Lung (tissue), 12 donors: ENCODE measurements around the gene CA12. TPM values are rescaled to one million over a fixed set of nuclear protein-coding genes. Genes with fewer than 3 reads are reported as not detected.

Experiments
- ATAC-seq: fragments of 200-7000 bp; cut with Tn5 transposase; one replicate; pipeline ENCODE4 v1.9.1; 2020; ENCODE audit warnings: moderate number of reproducible peaks; ENCODE audit not compliant: insufficient read depth, low FRiP score
- DNase-seq, 3 donors: peaks; one replicate each; pipeline ENCODE4 v3.0.0-alpha.2; 2013 to 2017
- H3K27ac ChIP-seq, 2 donors: one replicate each; pipeline ENCODE4 v1.5.1; 2013; ENCODE audit warnings: mild to moderate bottlenecking in 2 of 2, moderate library complexity in 2 of 2, control low read depth in 1 of 2, inconsistent platforms in 1 of 2, low read depth in 1 of 2, low read length in 1 of 2
- H3K27me3 ChIP-seq, 3 donors: one replicate each; pipeline ENCODE4 v1.5.1; 2013; ENCODE audit warnings: low read length in 2 of 3; ENCODE audit not compliant: control insufficient read depth in 3 of 3, insufficient read depth in 3 of 3
- H3K36me3 ChIP-seq, 4 donors: one replicate each; pipeline ENCODE4 v1.5.1; 2013; ENCODE audit warnings: low read length in 4 of 4, mild to moderate bottlenecking in 1 of 4, moderate library complexity in 1 of 4; ENCODE audit not compliant: control insufficient read depth in 4 of 4, insufficient read depth in 4 of 4
- H3K4me1 ChIP-seq, 5 donors: one replicate each; pipeline ENCODE4 v1.5.1; 2013; ENCODE audit warnings: low read length in 5 of 5, mild to moderate bottlenecking in 2 of 5, moderate library complexity in 1 of 5; ENCODE audit not compliant: control insufficient read depth in 5 of 5, insufficient read depth in 5 of 5
- H3K4me3 ChIP-seq: one replicate; pipeline ENCODE4 v1.5.1; 2013; ENCODE audit warnings: mild to moderate bottlenecking, control low read depth, moderate library complexity
- H3K9ac ChIP-seq, 2 donors: one replicate each; pipeline ENCODE4 v1.5.1; 2013; ENCODE audit warnings: low read length in 2 of 2, control low read depth in 1 of 2; ENCODE audit not compliant: insufficient read depth in 1 of 2
- H3K9me3 ChIP-seq, 4 donors: one replicate each; pipeline ENCODE4 v1.5.1; 2013; ENCODE audit warnings: low read length in 3 of 4, mild to moderate bottlenecking in 1 of 4, moderate library complexity in 1 of 4; ENCODE audit not compliant: control insufficient read depth in 4 of 4, insufficient read depth in 3 of 4
- whole genome bisulfite sequencing, 2 donors: extraction: QIAGEN DNeasy Blood & Tissue Kit; methylation state at CpG; one replicate each; pipeline ENCODE4 v1.1.7; 2013; 5-methylcytosine and 5-hydroxymethylcytosine counted together
- polyA plus RNA-seq, 2 donors: library from polyadenylated mRNA; stranded (reverse); fragments of 200-250 nt; gene quantifications; one replicate each; pipeline ENCODE4 v1.2.1, GENCODE V29; 2013
- total RNA-seq, 2 donors: library from RNA; depleted of rRNA in 1 of 2; stranded (reverse); fragments of >200 nt in 1 of 2; gene quantifications; one replicate each; pipeline ENCODE4 v1.2.1, GENCODE V29; 2014 to 2021
- TF ChIP-seq, protein P1 (sequence below): IDR thresholded peaks from 2 replicates; pipeline ENCODE4 v1.5.1; 2012; ENCODE audit warnings: mild to moderate bottlenecking; ENCODE audit errors: control extremely low read depth, extremely low read depth
- donor health status: control.
- donor health status: control.
- donor health status: Bipolar disorder and iron deficiency.
- donor health status: healthy.
- donor health status: DM: yes; HTN: yes; CAD: no.

CA12 gene
- total and polyA plus RNA-seq, 4 donors, result 2.2 to 46.8 (median 5.8) TPM

DNA sequence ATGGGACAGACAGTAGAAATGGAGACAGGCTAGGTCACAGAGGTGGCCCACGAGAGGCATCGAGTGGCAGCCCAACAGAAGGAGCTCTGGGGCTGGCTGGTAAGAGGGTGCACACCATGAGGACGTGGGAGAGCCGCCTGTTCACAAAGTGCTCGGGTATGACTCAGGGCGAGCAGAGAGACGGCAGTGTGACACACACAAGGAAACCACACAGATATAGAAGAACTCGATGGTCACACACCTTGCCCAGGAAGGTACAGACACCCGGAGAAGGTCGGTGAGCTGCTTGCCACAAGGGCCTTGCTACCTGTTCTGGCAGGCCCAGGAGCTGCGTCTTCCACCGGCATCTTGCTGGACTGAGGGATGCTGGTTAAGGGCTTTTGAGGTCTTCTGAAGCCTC, 50.2 kb downstream of the CA12 start:
- no peak overlapping the region for H3K4me3 ChIP-seq
- no peaks in the 10 kb centered on the region for H3K9me3 ChIP-seq
- DNase-seq (no peak), ATAC-seq (no peak)
- 88 to 95% methylated on average over 12 of the region's 12 CpGs for WGBS, 2 donors
- H3K4me1 ChIP-seq, result no peaks in the 10 kb centered on the region
- H3K36me3 ChIP-seq, result no peaks in the 10 kb centered on the region
- H3K27me3 ChIP-seq, result no peaks in the 10 kb centered on the region
- H3K9ac ChIP-seq, result no peak overlapping the region
- no peak overlapping the region for H3K27ac ChIP-seq
- TF ChIP-seq, protein P1, sequence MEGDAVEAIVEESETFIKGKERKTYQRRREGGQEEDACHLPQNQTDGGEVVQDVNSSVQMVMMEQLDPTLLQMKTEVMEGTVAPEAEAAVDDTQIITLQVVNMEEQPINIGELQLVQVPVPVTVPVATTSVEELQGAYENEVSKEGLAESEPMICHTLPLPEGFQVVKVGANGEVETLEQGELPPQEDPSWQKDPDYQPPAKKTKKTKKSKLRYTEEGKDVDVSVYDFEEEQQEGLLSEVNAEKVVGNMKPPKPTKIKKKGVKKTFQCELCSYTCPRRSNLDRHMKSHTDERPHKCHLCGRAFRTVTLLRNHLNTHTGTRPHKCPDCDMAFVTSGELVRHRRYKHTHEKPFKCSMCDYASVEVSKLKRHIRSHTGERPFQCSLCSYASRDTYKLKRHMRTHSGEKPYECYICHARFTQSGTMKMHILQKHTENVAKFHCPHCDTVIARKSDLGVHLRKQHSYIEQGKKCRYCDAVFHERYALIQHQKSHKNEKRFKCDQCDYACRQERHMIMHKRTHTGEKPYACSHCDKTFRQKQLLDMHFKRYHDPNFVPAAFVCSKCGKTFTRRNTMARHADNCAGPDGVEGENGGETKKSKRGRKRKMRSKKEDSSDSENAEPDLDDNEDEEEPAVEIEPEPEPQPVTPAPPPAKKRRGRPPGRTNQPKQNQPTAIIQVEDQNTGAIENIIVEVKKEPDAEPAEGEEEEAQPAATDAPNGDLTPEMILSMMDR, result no peak

DNA sequence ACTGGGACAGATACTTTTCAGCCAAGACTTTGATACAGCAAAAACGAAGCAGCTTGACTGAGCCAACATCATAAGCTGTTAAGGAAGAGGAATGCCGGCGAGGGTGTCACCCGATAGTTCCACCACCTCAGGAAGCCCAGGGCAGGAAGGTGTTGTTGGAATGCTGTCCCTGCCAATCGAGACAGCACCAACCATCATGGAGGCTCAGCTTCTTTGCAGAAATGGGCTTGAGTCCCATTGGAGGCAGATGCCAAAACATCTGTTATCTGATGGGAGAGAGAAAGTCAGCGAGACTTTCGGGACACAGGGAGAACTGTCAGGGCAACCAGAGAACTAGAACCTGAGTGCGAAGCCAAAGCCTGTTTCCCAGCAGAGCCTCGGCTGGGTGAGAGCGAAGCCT, 50.7 kb downstream of the CA12 start:
- ATAC-seq (no peak), DNase-seq (peak in 2 of 3 donors; percentile 24 to 52)
- TF ChIP-seq, protein P1, result no peak
- no peak overlapping the region for H3K9ac ChIP-seq
- H3K27ac ChIP-seq, result no peak overlapping the region
- no peaks in the 10 kb centered on the region for H3K9me3 ChIP-seq
- H3K4me1 ChIP-seq, result no peaks in the 10 kb centered on the region
- no peaks in the 10 kb centered on the region for H3K27me3 ChIP-seq
- H3K4me3 ChIP-seq, result no peak overlapping the region
- 85 to 93% methylated on average over 10 of the region's 10 CpGs for WGBS, 2 donors
- H3K36me3 ChIP-seq, result no peaks in the 10 kb centered on the region

DNA sequence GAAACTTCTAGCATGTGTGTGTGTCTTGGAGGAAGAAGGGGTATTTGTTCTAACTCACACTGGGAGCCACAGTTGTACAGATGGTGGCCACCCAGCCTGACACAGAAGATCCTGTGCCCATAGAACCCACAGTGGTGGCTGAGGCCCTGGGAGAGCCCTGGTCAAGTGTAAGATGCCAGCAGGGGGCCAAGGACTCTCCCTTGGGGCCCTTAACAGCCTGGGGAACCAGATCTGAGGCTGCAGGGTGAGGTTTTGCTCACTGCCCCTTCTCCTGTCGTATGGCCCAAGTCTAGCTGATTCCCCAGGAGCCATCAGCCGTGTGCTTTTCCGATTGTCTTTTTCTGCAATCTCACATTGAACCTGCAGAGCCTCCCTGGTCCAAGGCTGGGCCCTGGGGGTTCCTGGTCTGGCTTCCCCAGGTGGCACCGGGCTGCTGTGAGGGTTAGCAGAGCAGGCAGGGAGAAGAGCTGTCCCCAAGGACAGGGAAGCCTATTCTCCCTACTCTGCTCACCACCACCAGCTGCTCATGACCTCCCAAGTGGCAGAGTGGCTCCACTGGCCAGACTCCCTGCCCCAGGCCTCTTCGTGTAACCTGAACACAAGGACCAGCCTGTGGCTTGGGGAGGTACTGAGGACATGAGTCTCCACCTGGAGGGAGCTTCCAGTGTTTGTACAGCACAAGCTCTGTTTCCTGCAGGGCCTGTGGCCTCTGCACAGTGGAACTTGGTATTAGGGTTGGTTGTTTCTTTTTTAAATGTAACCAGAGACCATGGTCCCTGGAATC, 51.9 kb downstream of the CA12 start:
- no peak for DNase-seq
- no peaks in the 10 kb centered on the region for H3K36me3 ChIP-seq
- no peak overlapping the region for H3K27ac ChIP-seq
- 95 to 98% methylated on average over 5 of the region's 5 CpGs for WGBS, 2 donors
- TF ChIP-seq, protein P1, result no peak
- ATAC-seq, result no peak
- H3K4me1 ChIP-seq, result no peaks in the 10 kb centered on the region
- H3K9me3 ChIP-seq, result no peaks in the 10 kb centered on the region
- no peak overlapping the region for H3K4me3 ChIP-seq
- no peaks in the 10 kb centered on the region for H3K27me3 ChIP-seq
- H3K9ac ChIP-seq, result no peak overlapping the region
